Lower leg skin (tissue), 3 donors: ENCODE results near the gene RNF6.
"Not testable (repeated sequence)": the region's sequence is repeated elsewhere in the genome, so short reads cannot be mapped to it uniquely, and the experiment has no call there.

ENCODE experiments used
- CTCF ChIP-seq, 3 donors: fragments of 450-650 bp; IDR thresholded peaks; one replicate each; pipeline ENCODE4 v1.5.1; 2016; ENCODE audit warnings: antibody characterized with exemption in 3 of 3, mild to moderate bottlenecking in 3 of 3, moderate library complexity in 2 of 3
- POLR2A ChIP-seq, 2 donors: fragments of 450-650 bp; IDR thresholded peaks; one replicate each; pipeline ENCODE4 v1.6.1; 2016 to 2017; ENCODE audit warnings: antibody characterized with exemption in 2 of 2, mild to moderate bottlenecking in 1 of 2, moderate library complexity in 1 of 2

- not testable (repeated sequence) for TF ChIP-seq CTCF, POLR2A (IDR thresholded peaks at IDR 0.05)
These were observed 29.9 kb upstream of the RNF6 start for GRCh38 chr13:26252006-26252405.
